ENCODE measurements around the gene TMEM175. TPM values are rescaled to one million over a fixed set of nuclear protein-coding genes. Genes with fewer than 3 reads are reported as not detected.

The TMEM175 gene
- total and polyA plus RNA-seq, 2 of the 13 experiments (the other 11 are each of a cell fraction or from before 2014, with no cell fraction given): 5.1 to 9.9 TPM

DNA sequence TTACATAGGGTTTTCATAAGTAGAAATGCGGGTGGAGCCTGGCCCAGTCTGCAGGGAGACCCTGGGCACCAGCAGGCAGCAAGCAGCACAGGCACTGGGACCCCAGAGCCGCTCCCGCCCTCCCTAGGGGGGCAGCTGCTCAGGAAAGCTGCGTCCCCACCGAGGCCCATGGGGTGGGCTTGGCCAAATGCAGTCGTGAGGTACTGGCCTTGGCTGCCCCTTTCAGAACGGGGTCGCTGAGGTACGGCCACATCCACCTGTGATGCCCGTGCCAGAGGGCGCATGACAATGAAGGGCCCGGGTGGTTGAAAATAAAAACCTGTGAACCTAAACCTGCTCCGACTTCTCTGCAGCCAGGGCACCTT, 16.7 kb downstream of the TMEM175 start:
- FAIRE-seq: no peak

DNA sequence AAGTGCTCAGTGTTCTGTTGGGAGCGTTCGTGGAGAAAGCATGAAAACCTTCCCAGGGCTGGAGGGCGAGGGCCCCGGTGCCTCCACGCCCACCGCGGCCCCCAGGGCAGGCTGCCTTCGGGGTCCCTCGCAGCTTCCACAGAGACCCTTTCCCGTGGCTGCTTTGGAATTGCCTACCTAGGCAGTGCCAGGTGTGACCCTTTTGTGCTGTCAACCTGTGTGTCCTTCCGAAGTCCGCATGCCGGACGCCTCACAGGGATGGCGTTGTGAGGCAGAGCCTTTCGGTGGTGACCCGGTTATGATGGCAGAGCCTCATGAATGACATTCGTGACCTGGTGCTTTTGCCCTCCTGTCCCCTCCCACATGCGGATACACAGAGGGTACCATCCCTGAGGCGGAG, 17.4 kb downstream of the TMEM175 start:
- BruUV-seq (replicated peaks): no TSS peak
- Histone ChIP-seq H3K9me3 (ENCODE audit: low read length) (no peaks in the 10 kb centered on the region), H2AFZ (ENCODE audit: low read length) (no peak overlapping the region), H3K79me2 (ENCODE audit: insufficient read depth, low read length) (no peaks in the 10 kb centered on the region), H3K9ac (ENCODE audit: insufficient read depth, low read depth, low read length) (no peak overlapping the region), H3K36me3 (replicated peaks in 1 of 2; ENCODE audit: control insufficient read depth in 1 of 2, insufficient read depth in 2 of 2, low read length in 2 of 2) (no peaks in the 10 kb centered on the region), H4K20me1 (ENCODE audit: insufficient read depth, low read length) (no peaks in the 10 kb centered on the region), H3K27ac (ENCODE audit: extremely low read length, insufficient read depth, low read length) (no peak overlapping the region), H3K4me2 (ENCODE audit: low read depth, low read length) (no peak overlapping the region), H3K4me3 (replicated peaks in 1 of 3; ENCODE audit: insufficient read depth in 1 of 3, low read depth in 2 of 3, low read length in 3 of 3) (no peak overlapping the region), H3K4me1 (ENCODE audit: insufficient read depth, low read length) (peaks cover 30% of the 10 kb centered on the region), H3K27me3 (ENCODE audit: control insufficient read depth in 1 of 2, insufficient read depth in 2 of 2, low read length in 2 of 2) (no peaks in the 10 kb centered on the region)
- ChIA-PET POLR2A (interaction anchor here (0.9 kb wide), 1 partner anchor 276 kb away, joined by 3 read pairs; the partner anchor contains the start of genes ATP5ME and MYL5), CTCF (ENCODE audit: low intra/inter-chr PET ratio, low total read pairs) (no interaction called here)
- in situ Hi-C loops (cut with HindIII; ENCODE audit: extremely low pct_ligation_motif_present, low pct_unique_long_range_greater_than_20kb): no loop called here
- intact Hi-C loops (cut with micrococcal nuclease; ENCODE audit: unreplicated experiment): no loop called here
- FAIRE-seq (no peak), DNase-seq (ENCODE audit: low spot score) (no peak), ATAC-seq (no peak)
- WGBS (ENCODE audit: low lambda C conversion rate): 91% methylated on average over 10 of the region's 20 CpGs
- TF ChIP-seq ZNF496 (CRISPR knock-in tag; IDR thresholded peaks at IDR 0.05; ENCODE audit: insufficient replicate concordance) (no peak), HOXA9 (CRISPR knock-in tag; IDR thresholded peaks at IDR 0.05; ENCODE audit: borderline replicate concordance) (no peak), TBX3 (IDR thresholded peaks at IDR 0.05; ENCODE audit: borderline replicate concordance) (no peak), IRX3 (CRISPR knock-in tag; IDR thresholded peaks at IDR 0.05; ENCODE audit: borderline replicate concordance, low read depth) (no peak)
- TF ChIP-seq, protein P1, sequence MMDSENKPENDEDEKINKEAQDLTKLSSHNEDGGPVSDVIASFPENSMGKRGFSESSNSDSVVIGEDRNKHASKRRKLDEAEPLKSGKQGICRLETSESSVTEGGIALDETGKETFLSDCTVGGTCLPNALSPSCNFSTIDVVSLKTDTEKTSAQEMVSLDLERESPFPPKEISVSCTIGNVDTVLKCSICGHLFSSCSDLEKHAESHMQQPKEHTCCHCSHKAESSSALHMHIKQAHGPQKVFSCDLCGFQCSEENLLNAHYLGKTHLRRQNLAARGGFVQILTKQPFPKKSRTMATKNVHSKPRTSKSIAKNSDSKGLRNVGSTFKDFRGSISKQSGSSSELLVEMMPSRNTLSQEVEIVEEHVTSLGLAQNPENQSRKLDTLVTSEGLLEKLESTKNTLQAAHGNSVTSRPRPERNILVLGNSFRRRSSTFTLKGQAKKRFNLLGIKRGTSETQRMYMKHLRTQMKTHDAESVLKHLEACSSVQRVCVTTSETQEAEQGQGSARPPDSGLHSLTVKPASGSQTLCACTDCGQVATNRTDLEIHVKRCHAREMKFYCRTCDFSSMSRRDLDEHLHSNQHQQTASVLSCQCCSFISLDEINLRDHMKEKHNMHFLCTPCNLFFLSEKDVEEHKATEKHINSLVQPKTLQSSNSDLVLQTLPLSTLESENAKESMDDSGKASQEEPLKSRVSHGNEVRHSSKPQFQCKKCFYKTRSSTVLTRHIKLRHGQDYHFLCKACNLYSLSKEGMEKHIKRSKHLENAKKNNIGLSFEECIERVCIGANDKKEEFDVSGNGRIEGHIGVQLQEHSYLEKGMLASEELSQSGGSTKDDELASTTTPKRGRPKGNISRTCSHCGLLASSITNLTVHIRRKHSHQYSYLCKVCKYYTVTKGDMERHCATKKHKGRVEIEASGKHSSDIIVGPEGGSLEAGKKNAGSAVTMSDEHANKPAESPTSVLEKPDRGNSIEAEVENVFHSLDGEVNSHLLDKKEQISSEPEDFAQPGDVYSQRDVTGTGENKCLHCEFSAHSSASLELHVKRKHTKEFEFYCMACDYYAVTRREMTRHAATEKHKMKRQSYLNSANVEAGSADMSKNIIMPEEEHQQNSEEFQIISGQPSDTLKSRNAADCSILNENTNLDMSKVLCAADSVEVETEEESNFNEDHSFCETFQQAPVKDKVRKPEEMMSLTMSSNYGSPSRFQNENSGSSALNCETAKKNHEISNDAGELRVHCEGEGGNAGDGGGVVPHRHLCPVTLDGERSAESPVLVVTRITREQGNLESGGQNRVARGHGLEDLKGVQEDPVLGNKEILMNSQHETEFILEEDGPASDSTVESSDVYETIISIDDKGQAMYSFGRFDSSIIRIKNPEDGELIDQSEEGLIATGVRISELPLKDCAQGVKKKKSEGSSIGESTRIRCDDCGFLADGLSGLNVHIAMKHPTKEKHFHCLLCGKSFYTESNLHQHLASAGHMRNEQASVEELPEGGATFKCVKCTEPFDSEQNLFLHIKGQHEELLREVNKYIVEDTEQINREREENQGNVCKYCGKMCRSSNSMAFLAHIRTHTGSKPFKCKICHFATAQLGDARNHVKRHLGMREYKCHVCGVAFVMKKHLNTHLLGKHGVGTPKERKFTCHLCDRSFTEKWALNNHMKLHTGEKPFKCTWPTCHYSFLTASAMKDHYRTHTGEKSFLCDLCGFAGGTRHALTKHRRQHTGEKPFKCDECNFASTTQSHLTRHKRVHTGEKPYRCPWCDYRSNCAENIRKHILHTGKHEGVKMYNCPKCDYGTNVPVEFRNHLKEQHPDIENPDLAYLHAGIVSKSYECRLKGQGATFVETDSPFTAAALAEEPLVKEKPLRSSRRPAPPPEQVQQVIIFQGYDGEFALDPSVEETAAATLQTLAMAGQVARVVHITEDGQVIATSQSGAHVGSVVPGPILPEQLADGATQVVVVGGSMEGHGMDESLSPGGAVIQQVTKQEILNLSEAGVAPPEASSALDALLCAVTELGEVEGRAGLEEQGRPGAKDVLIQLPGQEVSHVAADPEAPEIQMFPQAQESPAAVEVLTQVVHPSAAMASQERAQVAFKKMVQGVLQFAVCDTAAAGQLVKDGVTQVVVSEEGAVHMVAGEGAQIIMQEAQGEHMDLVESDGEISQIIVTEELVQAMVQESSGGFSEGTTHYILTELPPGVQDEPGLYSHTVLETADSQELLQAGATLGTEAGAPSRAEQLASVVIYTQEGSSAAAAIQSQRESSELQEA (CRISPR knock-in tag; IDR thresholded peaks at IDR 0.05; ENCODE audit: not compliant biosample characterization): no peak

More for the DNA sequence above, 16.7 kb downstream of the TMEM175 start:
- Histone ChIP-seq H3K9me3 (ENCODE audit: low read length) (no peaks in the 10 kb centered on the region), H3K79me2 (ENCODE audit: insufficient read depth, low read length) (no peaks in the 10 kb centered on the region), H2AFZ (ENCODE audit: low read length) (no peak overlapping the region), H3K4me2 (ENCODE audit: low read depth, low read length) (no peak overlapping the region), H3K9ac (ENCODE audit: insufficient read depth, low read depth, low read length) (no peak overlapping the region), H3K4me3 (replicated peaks in 1 of 3; ENCODE audit: insufficient read depth in 1 of 3, low read depth in 2 of 3, low read length in 3 of 3) (no peak overlapping the region), H4K20me1 (ENCODE audit: insufficient read depth, low read length) (no peaks in the 10 kb centered on the region), H3K36me3 (replicated peaks in 1 of 2; ENCODE audit: control insufficient read depth in 1 of 2, insufficient read depth in 2 of 2, low read length in 2 of 2) (no peaks in the 10 kb centered on the region), H3K27me3 (ENCODE audit: control insufficient read depth in 1 of 2, insufficient read depth in 2 of 2, low read length in 2 of 2) (no peaks in the 10 kb centered on the region), H3K27ac (ENCODE audit: extremely low read length, insufficient read depth, low read length) (no peak overlapping the region), H3K4me1 (ENCODE audit: insufficient read depth, low read length) (peaks cover 31% of the 10 kb centered on the region)
- in situ Hi-C loops (cut with HindIII; ENCODE audit: extremely low pct_ligation_motif_present, low pct_unique_long_range_greater_than_20kb) (no loop called here), intact Hi-C loops (cut with micrococcal nuclease; ENCODE audit: unreplicated experiment) (no loop called here)
- no peak for ATAC-seq
- ChIA-PET CTCF (ENCODE audit: low intra/inter-chr PET ratio, low total read pairs) (no interaction called here), POLR2A (interaction anchor here (0.9 kb wide), 1 partner anchor 275 kb away, joined by 3 read pairs; the partner anchor contains the start of genes ATP5ME and MYL5)
- WGBS (ENCODE audit: low lambda C conversion rate): 77% methylated on average over 11 of the region's 13 CpGs
- DNase-seq (ENCODE audit: low spot score): no peak
- TF ChIP-seq ZBTB21 (CRISPR knock-in tag; IDR thresholded peaks at IDR 0.05) (no peak), ZNF746 (CRISPR knock-in tag; IDR thresholded peaks at IDR 0.05) (no peak), ZMYM4 (CRISPR knock-in tag; IDR thresholded peaks at IDR 0.05) (no peak)
- no TSS peak for BruUV-seq (replicated peaks)

All from HepG2 (cell line).